ENCODE measurements around the gene LRPAP1.

DNA sequence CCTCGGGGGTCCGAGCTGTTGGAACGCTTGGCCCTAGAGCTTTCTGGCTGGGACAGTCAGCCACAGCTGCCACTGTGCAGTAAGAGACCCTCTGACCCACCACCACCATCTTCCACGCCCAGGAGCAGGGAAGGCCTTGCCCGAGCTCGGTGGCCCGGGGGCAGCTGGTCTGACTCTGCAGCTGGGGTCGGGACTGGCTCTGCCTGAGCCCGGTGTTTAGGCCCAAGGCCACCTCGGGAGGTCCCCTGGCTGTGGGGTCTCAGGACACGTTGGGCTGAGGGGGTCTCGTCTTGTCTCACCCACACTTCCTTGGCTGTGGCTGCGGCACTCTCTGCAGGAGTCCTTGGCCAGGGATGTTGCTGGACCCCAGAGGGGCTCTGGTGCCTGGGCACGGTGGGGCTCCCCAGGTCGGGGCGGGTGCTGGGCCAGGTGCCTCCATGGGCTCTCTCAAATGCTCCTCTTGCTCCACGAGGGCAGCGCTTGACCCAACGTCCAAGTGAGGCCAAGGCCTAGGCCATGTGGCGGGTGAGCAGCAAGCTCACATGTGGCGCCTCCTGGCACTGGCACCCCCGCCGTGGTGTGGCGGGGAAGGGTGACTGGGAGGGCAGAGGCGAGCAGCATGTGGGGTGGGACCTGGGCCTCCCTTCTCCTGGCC, 46.2 kb downstream of the LRPAP1 start:
- TF ChIP-seq POLR2A (IDR thresholded peaks at IDR 0.05; ENCODE audit: extremely low read depth, insufficient read length) (no peak), MYC (IDR thresholded peaks at IDR 0.05; ENCODE audit: low read depth, low read length) (no peak)
- TF ChIP-seq, protein P1, sequence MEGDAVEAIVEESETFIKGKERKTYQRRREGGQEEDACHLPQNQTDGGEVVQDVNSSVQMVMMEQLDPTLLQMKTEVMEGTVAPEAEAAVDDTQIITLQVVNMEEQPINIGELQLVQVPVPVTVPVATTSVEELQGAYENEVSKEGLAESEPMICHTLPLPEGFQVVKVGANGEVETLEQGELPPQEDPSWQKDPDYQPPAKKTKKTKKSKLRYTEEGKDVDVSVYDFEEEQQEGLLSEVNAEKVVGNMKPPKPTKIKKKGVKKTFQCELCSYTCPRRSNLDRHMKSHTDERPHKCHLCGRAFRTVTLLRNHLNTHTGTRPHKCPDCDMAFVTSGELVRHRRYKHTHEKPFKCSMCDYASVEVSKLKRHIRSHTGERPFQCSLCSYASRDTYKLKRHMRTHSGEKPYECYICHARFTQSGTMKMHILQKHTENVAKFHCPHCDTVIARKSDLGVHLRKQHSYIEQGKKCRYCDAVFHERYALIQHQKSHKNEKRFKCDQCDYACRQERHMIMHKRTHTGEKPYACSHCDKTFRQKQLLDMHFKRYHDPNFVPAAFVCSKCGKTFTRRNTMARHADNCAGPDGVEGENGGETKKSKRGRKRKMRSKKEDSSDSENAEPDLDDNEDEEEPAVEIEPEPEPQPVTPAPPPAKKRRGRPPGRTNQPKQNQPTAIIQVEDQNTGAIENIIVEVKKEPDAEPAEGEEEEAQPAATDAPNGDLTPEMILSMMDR (IDR thresholded peaks at IDR 0.05; ENCODE audit: low read depth, low read length), result no peak

All from NB4 (cell line).